ENCODE measurements around the gene TRIM46. TPM values are rescaled to one million over a fixed set of nuclear protein-coding genes. Genes with fewer than 3 reads are reported as not detected.

Gene TRIM46
- total RNA-seq, 1 experiment from 2014 or later: 3.8 TPM

- Histone ChIP-seq H3K79me2 (ENCODE audit: insufficient read depth, low read length) (peaks cover 16% of the 10 kb centered on the region), H3K4me1 (ENCODE audit: control insufficient read depth in 1 of 2, insufficient read depth in 2 of 2, low read length in 2 of 2) (peaks cover 22 to 33% of the 10 kb centered on the region in 2 experiments), H3K27ac (ENCODE audit: low read depth, low read length) (peak within 1 kb of the TSS; percentile 90), H3K4me3 (replicated peaks in 1 of 2; ENCODE audit: low read depth in 1 of 2, low read length in 2 of 2) (peak within 1 kb of the TSS; percentile 89 to 100), H3K4me2 (ENCODE audit: low read length) (peak within 1 kb of the TSS; percentile 77), H2AFZ (ENCODE audit: low read depth, low read length, poor library complexity, severe bottlenecking) (no peak within 1 kb of the TSS), H3K36me3 (ENCODE audit: control insufficient read depth in 1 of 2, insufficient read depth in 2 of 2, low read length in 2 of 2) (peaks cover 0 to 6% of the 10 kb centered on the region in 2 experiments; a peak in 1 of 4 replicates), H3K9me2 (ENCODE audit: insufficient read depth) (no peaks in the 10 kb centered on the region), H3K9ac (ENCODE audit: low read length) (peak within 1 kb of the TSS; percentile 93), H3K27me3 (ENCODE audit: insufficient read depth, low read length) (no peaks in the 10 kb centered on the region), H4K20me1 (ENCODE audit: insufficient read depth) (no peaks in the 10 kb centered on the region), H3K9me3 (ENCODE audit: control insufficient read depth in 1 of 2, insufficient read depth in 1 of 2, low read depth in 1 of 2, low read length in 2 of 2) (no peaks in the 10 kb centered on the region)
- DNase-seq (ENCODE audit: low read depth, low spot score) (no peak), ATAC-seq (no peak)
- TF ChIP-seq EGR1 (IDR thresholded peaks at IDR 0.05; ENCODE audit: low read depth) (no peak), FOSL1 (IDR thresholded peaks at IDR 0.05; ENCODE audit: low read depth) (no peak), POLR2AphosphoS5 (IDR thresholded peaks at IDR 0.05; ENCODE audit: low read depth, low read length) (no peak), SRF (IDR thresholded peaks at IDR 0.05; ENCODE audit: low read depth) (no peak), EZH2phosphoT487 (IDR thresholded peaks at IDR 0.05; ENCODE audit: borderline replicate concordance) (no peak), CBX3 (IDR thresholded peaks at IDR 0.05; ENCODE audit: low read depth) (no peak), JUND (IDR thresholded peaks at IDR 0.05) (no peak), ZNF274 (IDR thresholded peaks at IDR 0.05; ENCODE audit: low read depth, low read length) (no peak), CEBPB (IDR thresholded peaks at IDR 0.05; ENCODE audit: low read depth) (no peak), ZFX (IDR thresholded peaks at IDR 0.05) (no peak), TCF7L2 (IDR thresholded peaks at IDR 0.05; ENCODE audit: borderline replicate concordance, extremely low read depth, insufficient read depth, insufficient read length) (no peak), POLR2A (IDR thresholded peaks at IDR 0.05; ENCODE audit: borderline replicate concordance, extremely low read depth, insufficient read depth, insufficient read length) (no peak), EZH2 (IDR thresholded peaks at IDR 0.05) (no peak), ELF1 (IDR thresholded peaks at IDR 0.05; ENCODE audit: borderline replicate concordance, low read depth) (no peak), YY1 (IDR thresholded peaks at IDR 0.05; ENCODE audit: extremely low read depth, insufficient replicate concordance, low read depth, low read length) (no peak), RAD21 (IDR thresholded peaks at IDR 0.05; ENCODE audit: low read depth) (no peak), SP1 (IDR thresholded peaks at IDR 0.05; ENCODE audit: low read depth) (no peak), ATF3 (IDR thresholded peaks at IDR 0.05) (no peak), SIN3A (IDR thresholded peaks at IDR 0.05; ENCODE audit: low read depth) (no peak)
- RAD21 ChIA-PET (ENCODE audit: low non-redundant PET in 1 of 2, low total read pairs in 2 of 2, uncharacterized antibody in 2 of 2, unreplicated experiment in 2 of 2): interaction anchor here in 1 of 2 experiments (0.9 kb wide), 1 partner anchor 296 kb away, joined by 4 read pairs; no protein-coding TSS in a partner anchor
- BruUV-seq (replicated peaks): TSS peak; percentile 59
- CTCF ChIA-PET: interaction anchor here (1.0 to 4.0 kb wide), 10 partner anchors 11 to 296 kb away, joined by 3 to 16 read pairs (median 4); partner anchors contain the start of genes CLK2 and KRTCAP2
- POLR2A ChIA-PET: interaction anchor here (1.5 to 3.0 kb wide), 2 partner anchors 14 to 19 kb away, joined by 4 to 9 read pairs; no protein-coding TSS in a partner anchor
- intact Hi-C loops (cut with micrococcal nuclease): loop anchor here (2.0 to 5.0 kb wide), 3 partner anchors 19 to 384 kb away; a partner anchor contains a TSS
These were observed 34.3 kb downstream of the TRIM46 start, which contains the start of gene THBS3 for GRCh38 chr1:155207806-155208540. TSS of gene THBS3 (minus strand) at chr1:155207897. CDS start at chr1:155207876, 21 bp downstream.
